HEK293T (cell line): Measurements from ENCODE around the gene ODAD3.
"Not testable (repeated sequence)": the region's sequence is repeated elsewhere in the genome, so short reads cannot be mapped to it uniquely, and the experiment has no call there.

ENCODE experiments used
- CTCF ChIA-PET: fragments of 350-600 bp; formaldehyde crosslinking; extraction: SDS; loops from one replicate; lab custom pipeline; 2021; ENCODE audit warnings: antibody characterized with exemption, inconsistent platforms; lab: Yijun Ruan, JAX
- POLR2A ChIA-PET: fragments of 350-600 bp; formaldehyde crosslinking; extraction: SDS; loops from one replicate; lab custom pipeline; 2020; ENCODE audit warnings: antibody characterized with exemption, inconsistent platforms; lab: Yijun Ruan, JAX
- DNase-seq: peaks from one replicate; pipeline ENCODE4 v3.0.0; 2012; ENCODE audit warnings: mixed read lengths; ENCODE audit errors: extremely low spot score
- ARNT ChIP-seq: fragments of 450-650 bp; IDR thresholded peaks from 2 replicates; pipeline ENCODE4 v1.6.1; 2017; ENCODE audit warnings: mild to moderate bottlenecking
- BHLHE40 ChIP-seq: fragments of 450-650 bp; IDR thresholded peaks from 2 replicates; pipeline ENCODE4 v1.6.1; 2016; ENCODE audit warnings: mild to moderate bottlenecking, moderate library complexity, borderline replicate concordance
- CTBP1 ChIP-seq: fragments of 450-650 bp; IDR thresholded peaks from 2 replicates; pipeline ENCODE4 v1.6.1; 2016; ENCODE audit warnings: borderline replicate concordance
- ELF4 ChIP-seq: fragments of 450-650 bp; IDR thresholded peaks from 2 replicates; pipeline ENCODE4 v1.6.1; 2017; ENCODE audit warnings: antibody characterized with exemption
- FOXA1 ChIP-seq: fragments of 450-650 bp; IDR thresholded peaks from 2 replicates; pipeline ENCODE4 v1.6.1; 2016; ENCODE audit warnings: mild to moderate bottlenecking
- FOXK2 ChIP-seq: fragments of 450-650 bp; IDR thresholded peaks from 2 replicates; pipeline ENCODE4 v1.6.1; 2016; ENCODE audit warnings: mild to moderate bottlenecking
- FOXM1 ChIP-seq: fragments of 450-650 bp; IDR thresholded peaks from 2 replicates; pipeline ENCODE4 v1.6.1; 2017; ENCODE audit warnings: mild to moderate bottlenecking, borderline replicate concordance
- HDGF ChIP-seq: fragments of 450-650 bp; IDR thresholded peaks from 2 replicates; pipeline ENCODE4 v1.6.1; 2017; ENCODE audit warnings: antibody characterized with exemption, borderline replicate concordance
- L3MBTL2 ChIP-seq: fragments of 450-650 bp; conservative IDR thresholded peaks from 2 replicates; pipeline ENCODE4 v1.6.1; 2016; ENCODE audit warnings: mild to moderate bottlenecking
- LEF1 ChIP-seq: fragments of 450-650 bp; IDR thresholded peaks from 2 replicates; pipeline ENCODE4 v1.6.1; 2017; ENCODE audit warnings: mild to moderate bottlenecking, borderline replicate concordance
- NFRKB ChIP-seq: fragments of 450-650 bp; IDR thresholded peaks from 2 replicates; pipeline ENCODE4 v1.6.1; 2016; ENCODE audit warnings: mild to moderate bottlenecking, moderate library complexity
- PKNOX1 ChIP-seq: fragments of 450-650 bp; IDR thresholded peaks from 2 replicates; pipeline ENCODE4 v1.6.1; 2016
- SP1 ChIP-seq: fragments of 450-650 bp; IDR thresholded peaks from 2 replicates; pipeline ENCODE4 v1.6.1; 2017
- SUZ12 ChIP-seq: fragments of 450-650 bp; IDR thresholded peaks from 2 replicates; pipeline ENCODE4 v1.6.1; 2016; ENCODE audit warnings: mild to moderate bottlenecking
- TARDBP ChIP-seq: fragments of 450-650 bp; IDR thresholded peaks from 2 replicates; pipeline ENCODE4 v1.6.1; 2016
- ZNF384 ChIP-seq: fragments of 450-650 bp; IDR thresholded peaks from 2 replicates; pipeline ENCODE4 v1.6.1; 2016

Gene ODAD3

DNA sequence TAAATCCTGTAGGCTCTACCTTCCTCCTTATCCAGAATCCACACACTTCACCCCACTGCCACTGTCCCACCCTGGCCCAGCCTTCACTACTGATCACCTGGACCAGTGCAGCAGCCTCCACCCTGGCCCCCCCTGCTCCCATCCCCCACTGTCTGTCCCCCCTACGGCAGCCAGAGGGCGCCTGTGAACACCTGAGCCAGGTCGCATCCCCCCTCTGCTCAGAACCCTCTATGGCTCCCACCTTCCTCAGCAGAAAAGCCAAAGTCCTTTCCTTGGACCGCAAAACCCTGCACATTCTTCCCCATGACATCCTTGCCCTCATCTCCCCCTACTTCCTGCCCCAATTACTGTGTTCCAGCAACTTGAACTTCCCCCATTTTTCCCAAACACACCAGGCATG, 25.3 kb upstream of the ODAD3 start:
- ChIA-PET CTCF (no interaction called here), POLR2A (no interaction called here)
- DNase-seq = no peak
- TF ChIP-seq FOXM1 = no peak
- no peak for TF ChIP-seq LEF1
- no peak for TF ChIP-seq SP1
- no peak for TF ChIP-seq ARNT
- no peak for TF ChIP-seq BHLHE40
- TF ChIP-seq L3MBTL2 = no peak
- no peak for TF ChIP-seq CTBP1
- no peak for TF ChIP-seq ZNF384
- TF ChIP-seq SUZ12 = no peak
- no peak for TF ChIP-seq FOXA1
- TF ChIP-seq HDGF = no peak
- TF ChIP-seq ELF4 = no peak
- no peak for TF ChIP-seq FOXK2
- no peak for TF ChIP-seq PKNOX1
- TF ChIP-seq TARDBP = no peak
- no peak for TF ChIP-seq NFRKB

DNA sequence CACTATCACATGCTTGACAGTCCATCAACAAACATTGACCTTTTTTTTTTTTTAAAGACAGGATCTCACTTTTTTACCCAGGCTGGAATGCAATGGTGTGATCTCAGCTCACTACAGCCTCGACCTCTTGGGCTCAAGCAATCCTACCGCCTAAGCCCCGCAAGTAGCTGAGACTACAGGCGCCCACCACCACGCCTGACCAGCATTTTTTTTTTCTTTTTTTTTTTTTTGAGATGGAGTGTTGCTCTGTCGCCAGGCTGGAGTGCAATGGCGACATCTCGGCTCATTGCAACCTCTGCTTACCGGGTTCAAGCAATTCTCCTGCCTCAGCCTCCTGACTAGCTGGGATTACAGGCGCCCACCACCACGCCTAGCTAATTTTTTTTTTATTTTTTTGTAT, 24.0 kb upstream of the ODAD3 start:
- POLR2A ChIA-PET, DNase-seq: not testable (repeated sequence)
- CTCF ChIA-PET = interaction anchor here (1.1 kb wide), 1 partner anchor 24 kb away, joined by 5 read pairs; no protein-coding TSS in a partner anchor

DNA sequence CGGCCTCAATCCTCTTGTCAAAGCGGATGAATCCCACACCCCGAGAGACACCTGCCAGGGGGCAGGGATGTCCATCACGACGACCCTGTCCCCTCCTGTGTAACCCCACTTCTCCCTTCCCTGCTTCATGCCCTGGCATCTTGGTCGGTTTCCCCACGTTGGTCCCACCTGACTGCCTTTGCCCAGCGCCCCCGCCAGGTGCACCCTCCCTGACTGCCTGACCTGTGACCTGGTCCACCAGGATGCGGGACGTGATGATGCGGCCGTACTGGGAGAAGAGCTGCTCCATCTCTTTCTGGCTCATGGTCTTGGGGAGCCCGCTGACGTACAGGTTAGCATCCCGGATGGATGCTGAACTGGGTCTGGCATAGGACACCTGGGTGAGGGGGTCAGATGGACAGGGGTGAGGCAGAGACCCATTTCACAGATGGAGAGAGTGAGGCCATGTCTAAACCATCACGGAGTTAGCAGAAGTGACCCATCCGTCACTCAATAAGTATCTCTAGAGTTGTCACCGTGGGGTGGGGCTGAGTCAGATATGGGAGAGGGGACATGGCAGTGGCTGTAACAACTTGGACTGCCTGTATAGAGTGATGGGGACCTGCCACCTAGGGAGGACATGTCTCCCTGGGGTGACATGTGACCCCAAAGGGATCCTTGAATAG, 23.4 kb upstream of the ODAD3 start:
- ChIA-PET POLR2A (interaction anchor here (1.3 kb wide), 1 partner anchor 83 kb away, joined by 6 read pairs; the partner anchor contains the start of gene SWSAP1), CTCF (interaction anchor here (1.0 kb wide), 1 partner anchor 24 kb away, joined by 5 read pairs; no protein-coding TSS in a partner anchor)
- DNase-seq = no peak
- TF ChIP-seq ARNT (no peak), FOXM1 (no peak), ELF4 (no peak), CTBP1 (no peak), HDGF (no peak), FOXK2 (no peak)

DNA sequence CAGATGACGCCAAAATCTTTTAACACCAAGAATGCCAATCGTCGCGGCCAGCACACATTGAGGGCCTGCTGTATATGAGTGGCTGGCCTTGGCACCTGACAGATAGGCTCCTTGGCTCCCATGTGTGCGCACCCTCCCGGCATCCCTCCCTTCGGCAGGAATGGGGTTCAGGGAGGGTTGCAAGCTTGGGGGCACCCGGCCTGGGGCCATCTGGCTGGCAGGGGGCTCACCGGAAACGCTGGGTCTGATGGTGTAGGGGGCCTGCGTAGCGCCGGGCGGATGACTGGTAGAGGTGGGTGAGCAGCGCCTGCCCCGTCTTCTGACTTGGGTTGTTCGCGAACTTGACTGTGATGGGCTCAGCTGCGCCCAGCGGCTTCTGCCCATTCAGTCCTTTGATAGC, 22.9 kb upstream of the ODAD3 start:
- CTCF ChIA-PET = interaction anchor here (1.0 kb wide), 1 partner anchor 25 kb away, joined by 5 read pairs; no protein-coding TSS in a partner anchor
- POLR2A ChIA-PET = interaction anchor here (1.3 kb wide), 1 partner anchor 83 kb away, joined by 6 read pairs; the partner anchor contains the start of gene SWSAP1
- TF ChIP-seq ARNT (no peak), L3MBTL2 (no peak)
- DNase-seq = no peak

- POLR2A ChIA-PET = interaction anchor here (1.3 kb wide), 1 partner anchor 82 kb away, joined by 6 read pairs; the partner anchor contains the start of gene SWSAP1
- TF ChIP-seq FOXA1 (no peak), SP1 (no peak), SUZ12 (no peak), PKNOX1 (no peak), ZNF384 (no peak), LEF1 (no peak), ARNT (no peak), ELF4 (no peak), FOXM1 (no peak)
- no peak for DNase-seq
- CTCF ChIA-PET = interaction anchor here (1.0 kb wide), 1 partner anchor 25 kb away, joined by 5 read pairs; no protein-coding TSS in a partner anchor
Measured at GRCh38 chr19:11457115-11457514, 22.2 kb upstream of the ODAD3 start.

DNA sequence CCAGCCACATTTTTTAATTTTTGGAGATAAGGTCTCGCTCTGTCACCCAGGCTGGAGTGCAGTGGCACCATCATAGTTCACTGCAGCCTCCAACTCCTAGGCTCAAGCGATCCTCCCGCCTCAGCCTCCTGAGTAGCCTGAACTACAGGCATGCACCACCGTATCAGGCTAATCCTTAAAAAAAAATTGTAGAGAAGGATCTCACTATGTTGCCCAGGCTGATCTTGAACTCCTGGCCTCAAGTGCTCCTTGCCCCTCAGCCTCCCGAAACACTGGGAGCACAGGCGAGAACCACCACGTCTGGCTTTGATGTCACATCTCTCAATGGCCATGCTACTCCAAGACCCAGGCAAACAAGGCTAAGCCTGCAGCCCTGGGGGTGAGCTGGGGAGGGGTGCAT, 21.7 kb upstream of the ODAD3 start:
- DNase-seq = no peak
- ChIA-PET CTCF (interaction anchor here (0.6 kb wide), 1 partner anchor 74 kb away, joined by 3 read pairs; no protein-coding TSS in a partner anchor), POLR2A (interaction anchor here (1.3 kb wide), 1 partner anchor 82 kb away, joined by 6 read pairs; the partner anchor contains the start of gene SWSAP1)
- TF ChIP-seq FOXK2 (no peak), FOXA1 (no peak), HDGF (no peak), FOXM1 (no peak), TARDBP (no peak), ELF4 (no peak), SUZ12 (no peak)

DNA sequence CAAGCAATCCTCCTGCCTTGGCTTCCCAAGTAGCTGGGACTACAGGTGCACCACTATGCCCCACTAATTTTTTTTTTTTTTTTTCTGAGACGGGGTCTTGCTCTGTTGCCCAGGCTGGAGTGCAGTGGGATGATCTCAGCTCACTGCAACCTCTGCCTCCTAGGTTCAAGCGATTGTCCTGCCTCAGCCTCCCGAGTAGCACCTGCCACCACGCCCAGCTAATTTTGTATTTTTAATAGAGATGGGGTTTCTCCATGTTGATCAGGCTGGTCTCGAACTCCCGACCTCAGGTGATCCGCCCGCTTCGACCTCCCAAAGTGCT, 20.3 kb upstream of the ODAD3 start:
- CTCF ChIA-PET = interaction anchor here (0.7 to 1.3 kb wide), 2 partner anchors 9 to 1317 kb away, joined by 5 to 10 read pairs; no protein-coding TSS in a partner anchor
- POLR2A ChIA-PET, DNase-seq: not testable (repeated sequence)
